A549 (cell line): ENCODE measurements around the gene KCNN3.

Source experiments
- CEBPB ChIP-seq, 2 experiments: fragments of >200 bp in 1 of 2; sonication (Bioruptor Twin) in 1 of 2; formaldehyde crosslinking in 1 of 2; IDR thresholded peaks; 2 replicates each; pipeline ENCODE4 v1.6.1; 2012 to 2016
- ESRRA ChIP-seq: fragments of 150-350 bp; IDR thresholded peaks from 2 replicates; pipeline ENCODE4 v1.6.1; 2014; ENCODE audit warnings: mild to moderate bottlenecking, low read length, borderline replicate concordance
- GATA3 ChIP-seq: IDR thresholded peaks from 2 replicates; pipeline ENCODE4 v1.6.1; 2012; ENCODE audit warnings: borderline replicate concordance
- HEYL ChIP-seq: fragments of 250-450 bp; sonication (Bioruptor Pico); IDR thresholded peaks from 2 replicates; pipeline ENCODE4 v1.8.0; 2021; ENCODE audit warnings: mild to moderate bottlenecking, moderate library complexity
- POLR2A ChIP-seq: IDR thresholded peaks from 2 replicates; pipeline ENCODE4 v1.6.1; 2012; ENCODE audit warnings: mild to moderate bottlenecking, low read length
- RCOR1 ChIP-seq: fragments of 150-350 bp; IDR thresholded peaks from 2 replicates; pipeline ENCODE4 v1.6.1; 2014; ENCODE audit warnings: antibody characterized with exemption, low read length, low read depth
- SMC3 ChIP-seq: fragments of >200 bp; sonication (Bioruptor Twin); formaldehyde crosslinking; IDR thresholded peaks from 3 replicates; pipeline ENCODE4 v1.6.1; 2018; ENCODE audit warnings: inconsistent platforms
- USF2 ChIP-seq: fragments of 450-650 bp; IDR thresholded peaks from 2 replicates; pipeline ENCODE4 v1.6.1; 2014; ENCODE audit warnings: antibody characterized with exemption
- TF ChIP-seq, protein P1 (sequence below): fragments of >200 bp; sonication (Bioruptor Twin); formaldehyde crosslinking; IDR thresholded peaks from 3 replicates; pipeline ENCODE4 v1.5.1; 2016

- no peak for TF ChIP-seq USF2
- TF ChIP-seq, protein P1, sequence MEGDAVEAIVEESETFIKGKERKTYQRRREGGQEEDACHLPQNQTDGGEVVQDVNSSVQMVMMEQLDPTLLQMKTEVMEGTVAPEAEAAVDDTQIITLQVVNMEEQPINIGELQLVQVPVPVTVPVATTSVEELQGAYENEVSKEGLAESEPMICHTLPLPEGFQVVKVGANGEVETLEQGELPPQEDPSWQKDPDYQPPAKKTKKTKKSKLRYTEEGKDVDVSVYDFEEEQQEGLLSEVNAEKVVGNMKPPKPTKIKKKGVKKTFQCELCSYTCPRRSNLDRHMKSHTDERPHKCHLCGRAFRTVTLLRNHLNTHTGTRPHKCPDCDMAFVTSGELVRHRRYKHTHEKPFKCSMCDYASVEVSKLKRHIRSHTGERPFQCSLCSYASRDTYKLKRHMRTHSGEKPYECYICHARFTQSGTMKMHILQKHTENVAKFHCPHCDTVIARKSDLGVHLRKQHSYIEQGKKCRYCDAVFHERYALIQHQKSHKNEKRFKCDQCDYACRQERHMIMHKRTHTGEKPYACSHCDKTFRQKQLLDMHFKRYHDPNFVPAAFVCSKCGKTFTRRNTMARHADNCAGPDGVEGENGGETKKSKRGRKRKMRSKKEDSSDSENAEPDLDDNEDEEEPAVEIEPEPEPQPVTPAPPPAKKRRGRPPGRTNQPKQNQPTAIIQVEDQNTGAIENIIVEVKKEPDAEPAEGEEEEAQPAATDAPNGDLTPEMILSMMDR, result no peak
- TF ChIP-seq RCOR1, result no peak
- no peak for TF ChIP-seq CEBPB (IDR thresholded peaks at IDR 0.05)
- TF ChIP-seq ESRRA, result no peak
- no peak for TF ChIP-seq GATA3
- TF ChIP-seq POLR2A, result no peak
- no peak for TF ChIP-seq SMC3
- TF ChIP-seq HEYL (CRISPR knock-in tag), result no peak
Observed at GRCh38 chr1:154711416-154711815, 158.7 kb downstream of the KCNN3 start.
